Tibial nerve (tissue), 4 donors: ENCODE measurements around the gene CEP76. TPM values are rescaled to one million over a fixed set of nuclear protein-coding genes. Genes with fewer than 3 reads are reported as not detected.
"Not testable (repeated sequence)": the region's sequence is repeated elsewhere in the genome, so short reads cannot be mapped to it uniquely, and the experiment has no call there.

Experiments used
- DNase-seq, 2 donors: peaks; one replicate each; pipeline ENCODE4 v3.0.0-alpha.2; 2019; ENCODE audit warnings: low spot score in 2 of 2
- H3K27ac ChIP-seq, 4 donors: fragments of 200-600 bp; sonication (generic) in 3 of 4; one replicate each; pipeline ENCODE4 v1.5.1; 2017 to 2019; ENCODE audit warnings: mild to moderate bottlenecking in 1 of 4
- H3K27me3 ChIP-seq, 2 donors: fragments of 200-600 bp; sonication (generic) in 1 of 2; one replicate each; pipeline versions ENCODE4 v1.5.1 to v1.6.0; 2017 to 2019
- H3K36me3 ChIP-seq, 3 donors: fragments of 200-600 bp; sonication (generic); one replicate each; pipeline ENCODE4 v1.5.1; 2018 to 2019
- H3K4me1 ChIP-seq, 4 donors: fragments of 200-600 bp; sonication (generic) in 3 of 4; one replicate each; pipeline ENCODE4 v1.5.1; 2017 to 2019
- H3K4me3 ChIP-seq, 4 donors: fragments of 200-600 bp; sonication (generic) in 3 of 4; one replicate each; pipeline ENCODE4 v1.5.1; 2017 to 2019; ENCODE audit warnings: mild to moderate bottlenecking in 1 of 4, moderate library complexity in 1 of 4
- H3K9me3 ChIP-seq, 4 donors: fragments of 200-600 bp; sonication (generic) in 3 of 4; one replicate each; pipeline ENCODE4 v1.5.1; 2017 to 2019
- CTCF ChIP-seq, 5 experiments: fragments of 200-600 bp in 3 of 5; fragments of 450-650 bp in 2 of 5; sonication (generic) in 3 of 5; IDR thresholded peaks; one replicate each; pipeline ENCODE4 v1.5.1; 2016 to 2019; ENCODE audit warnings: antibody characterized with exemption in 5 of 5, mild to moderate bottlenecking in 3 of 5, moderate library complexity in 2 of 5
- EP300 ChIP-seq, 2 donors: sonication (generic); formaldehyde crosslinking; IDR thresholded peaks; one replicate each; pipeline ENCODE4 v1.6.1; 2017; ENCODE audit warnings: antibody characterized with exemption in 2 of 2, mild to moderate bottlenecking in 1 of 2
- POLR2A ChIP-seq, 2 donors: fragments of 450-650 bp; IDR thresholded peaks; one replicate each; pipeline ENCODE4 v1.6.1; 2017; ENCODE audit warnings: antibody characterized with exemption in 2 of 2, mild to moderate bottlenecking in 2 of 2, moderate library complexity in 2 of 2
- WGBS, 2 donors: methylation state at CpG; one replicate each; pipeline ENCODE4 v1.1.5; 2018; 5-methylcytosine and 5-hydroxymethylcytosine counted together
- total RNA-seq, 4 donors: library from RNA; depleted of rRNA; stranded (reverse); fragments of >200 nt; gene quantifications; one replicate each; pipeline ENCODE4 v1.1.0, GENCODE V29; 2016

Gene CEP76
- total RNA-seq, 4 donors from 2014 or later = 3.1 to 13.6 (median 9.8) TPM

GRCh38 chr18:12628706-12629702 is 73.5 kb downstream of the CEP76 start:
- WGBS, 2 donors = 69 to 73% methylated on average over 4 of the region's 4 CpGs
- Histone ChIP-seq H3K4me3 (no peak overlapping the region), H3K9me3 (no peaks in the 10 kb centered on the region), H3K4me1 (no peaks in the 10 kb centered on the region), H3K27me3 (no peaks in the 10 kb centered on the region), H3K36me3 (peaks cover 0 to 21% (median 0%) of the 10 kb centered on the region in 3 donors), H3K27ac (no peak overlapping the region)
- DNase-seq = no peak
- TF ChIP-seq CTCF (IDR thresholded peaks at IDR 0.05) = no peak

GRCh38 chr18:12627199-12627598 is 75.3 kb downstream of the CEP76 start:
- not testable (repeated sequence) for H3K4me3 ChIP-seq, H3K4me1 ChIP-seq, H3K36me3 ChIP-seq, H3K27me3 ChIP-seq, DNase-seq, H3K9me3 ChIP-seq, H3K27ac ChIP-seq
- WGBS, 2 donors = 95 to 98% methylated on average over 3 of the region's 3 CpGs

GRCh38 chr18:12625241-12625640 is 77.3 kb downstream of the CEP76 start:
- H3K4me3 ChIP-seq = no peak overlapping the region

More at GRCh38 chr18:12625241-12625640, 77.3 kb downstream of the CEP76 start:
- WGBS, 2 donors = 79 to 93% methylated on average over 4 of the region's 4 CpGs
- TF ChIP-seq POLR2A (IDR thresholded peaks at IDR 0.05) = no peak
- no peak for TF ChIP-seq EP300 (IDR thresholded peaks at IDR 0.05)
- TF ChIP-seq CTCF (IDR thresholded peaks at IDR 0.05) = no peak
- DNase-seq = no peak
- Histone ChIP-seq H3K4me1 (no peaks in the 10 kb centered on the region), H3K36me3 (no peaks in the 10 kb centered on the region), H3K9me3 (no peaks in the 10 kb centered on the region), H3K27me3 (no peaks in the 10 kb centered on the region), H3K27ac (no peak overlapping the region)

Other genes starting within 250 kb of the CEP76 start
- gene SPIRE1, start 44.6 kb downstream of the CEP76 start, total RNA-seq = 10 to 100 TPM; 55.5 to 72.5 (median 60.4) TPM
- gene PSMG2, start 319 bp upstream of the CEP76 start, total RNA-seq = 100 to 1,000 TPM in 1 of 4 donors, 10 to 100 TPM in 3; 52.6 to 102 (median 75.3) TPM
- 10 to 100 TPM; 12.9 to 50.5 (median 30.7) TPM for gene PTPN2, start 181.5 kb upstream of the CEP76 start, total RNA-seq
- 10 to 100 TPM; 26.9 to 41.1 (median 34.4) TPM for gene SEH1L, start 245.3 kb upstream of the CEP76 start, total RNA-seq